Gastrocnemius medialis (tissue), 4 donors: Measurements from ENCODE around the gene ADAMTS15. TPM values are rescaled to one million over a fixed set of nuclear protein-coding genes. Genes with fewer than 3 reads are reported as not detected.
A peak's percentile ranks its signal among the peaks of the same experiment; 100 is the strongest.

Experiments
- ATAC-seq, 2 donors: fragments of 150-250 bp; one replicate each; pipeline ENCODE4 v1.9.1; 2016
- DNase-seq, 2 donors: peaks; one replicate each; pipeline ENCODE4 v3.0.0-alpha.2; 2019
- H3K27ac ChIP-seq, 4 donors: fragments of 200-600 bp; sonication (generic); 1 replicate in 1 of 4; 2 replicates in 3 of 4; pipeline ENCODE4 v1.5.1; 2016 to 2018; ENCODE audit warnings: mild to moderate bottlenecking in 2 of 4, moderate library complexity in 1 of 4
- H3K27me3 ChIP-seq, 3 donors: fragments of 200-600 bp; sonication (generic) in 2 of 3; 1 replicate in 1 of 3; 2 replicates in 2 of 3; pipeline versions ENCODE4 v1.5.1 to v1.6.0; 2016 to 2019; ENCODE audit warnings: mild to moderate bottlenecking in 1 of 3, moderate library complexity in 1 of 3
- H3K36me3 ChIP-seq, 2 donors: fragments of 200-600 bp; sonication (generic) in 1 of 2; one replicate each; pipeline ENCODE4 v1.5.1; 2017 to 2018
- H3K4me1 ChIP-seq, 2 donors: fragments of 200-600 bp; sonication (generic) in 1 of 2; one replicate each; pipeline ENCODE4 v1.5.1; 2016 to 2017; ENCODE audit warnings: mild to moderate bottlenecking in 2 of 2
- H3K4me3 ChIP-seq, 4 donors: fragments of 200-600 bp; sonication (generic) in 3 of 4; 1 replicate in 1 of 4; 2 replicates in 3 of 4; pipeline ENCODE4 v1.5.1; 2016 to 2019; ENCODE audit warnings: mild to moderate bottlenecking in 2 of 4
- H3K9me3 ChIP-seq, 3 donors: fragments of 200-600 bp; sonication (generic) in 2 of 3; 1 replicate in 1 of 3; 2 replicates in 2 of 3; pipeline ENCODE4 v1.5.1; 2016 to 2019
- POLR2A ChIP-seq, 2 donors: fragments of 450-650 bp; IDR thresholded peaks; one replicate each; pipeline ENCODE4 v1.6.1; 2017; ENCODE audit warnings: antibody characterized with exemption in 2 of 2, mild to moderate bottlenecking in 2 of 2, moderate library complexity in 2 of 2
- in situ Hi-C, 4 donors: fragments of 200-750 bp; cut with MboI; loops; one replicate each; pipeline versions ENCODE4 v1.15.0 to v1.8.0; 2017; ENCODE audit warnings: low sequenced_read_pairs in 4 of 4
- intact Hi-C: fragments of 100-400 bp; cut with DNase I; formaldehyde crosslinking; loops from one replicate; pipeline ENCODE4 v1.15.1; 2023; ENCODE audit warnings: low total_unique reads
- total RNA-seq, 4 donors: library from RNA; depleted of rRNA; stranded (reverse); fragments of >200 nt; gene quantifications; one replicate each; pipeline versions ENCODE4 v1.1.0 to v1.2.3, GENCODE V29; 2016
- TF ChIP-seq, protein P1 (sequence below), 5 experiments: fragments of 450-650 bp in 3 of 5; fragments of 200-600 bp in 2 of 5; sonication (generic) in 2 of 5; IDR thresholded peaks in 4 of 5; conservative IDR thresholded peaks in 1 of 5; 1 replicate in 4 of 5; 2 replicates in 1 of 5; pipeline ENCODE4 v1.5.1; 2016 to 2019; ENCODE audit warnings: antibody characterized with exemption in 5 of 5, mild to moderate bottlenecking in 3 of 5, moderate library complexity in 3 of 5

The ADAMTS15 gene
- total RNA-seq, 4 donors from 2014 or later, result 1.2 to 3.4 (median 1.9) TPM

DNA sequence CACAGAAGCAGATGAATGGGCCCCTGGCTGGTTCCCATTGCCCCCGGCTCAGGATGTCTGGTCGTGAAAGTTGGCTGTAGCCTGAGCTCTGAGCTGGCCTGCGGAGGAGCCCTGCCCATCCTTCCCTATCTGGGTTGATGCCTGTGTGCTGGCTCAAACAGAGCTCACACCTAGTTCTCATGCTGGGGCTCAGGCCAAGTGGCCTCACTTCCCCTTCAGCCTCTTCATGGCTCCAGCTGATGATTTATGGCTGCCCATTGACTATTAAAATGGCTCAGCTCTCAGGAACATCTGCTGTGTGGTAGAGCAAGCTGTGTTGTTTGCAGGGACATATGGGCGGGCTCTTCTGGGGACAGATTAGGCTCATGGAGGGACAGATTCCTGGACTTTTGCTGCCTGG is 64.7 kb downstream of the ADAMTS15 start:
- Histone ChIP-seq H3K36me3 (no peaks in the 10 kb centered on the region), H3K4me1 (peaks cover 41 to 46% of the 10 kb centered on the region in 2 donors), H3K27me3 (no peaks in the 10 kb centered on the region), H3K27ac (peak overlapping the region; percentile 61 to 86 (median 81)), H3K9me3 (no peaks in the 10 kb centered on the region), H3K4me3 (no peak overlapping the region)
- ATAC-seq (peak; percentile 78 to 82), DNase-seq (peak; percentile 90 to 94)
- in situ Hi-C loops, result no loop called here
- TF ChIP-seq, protein P1, sequence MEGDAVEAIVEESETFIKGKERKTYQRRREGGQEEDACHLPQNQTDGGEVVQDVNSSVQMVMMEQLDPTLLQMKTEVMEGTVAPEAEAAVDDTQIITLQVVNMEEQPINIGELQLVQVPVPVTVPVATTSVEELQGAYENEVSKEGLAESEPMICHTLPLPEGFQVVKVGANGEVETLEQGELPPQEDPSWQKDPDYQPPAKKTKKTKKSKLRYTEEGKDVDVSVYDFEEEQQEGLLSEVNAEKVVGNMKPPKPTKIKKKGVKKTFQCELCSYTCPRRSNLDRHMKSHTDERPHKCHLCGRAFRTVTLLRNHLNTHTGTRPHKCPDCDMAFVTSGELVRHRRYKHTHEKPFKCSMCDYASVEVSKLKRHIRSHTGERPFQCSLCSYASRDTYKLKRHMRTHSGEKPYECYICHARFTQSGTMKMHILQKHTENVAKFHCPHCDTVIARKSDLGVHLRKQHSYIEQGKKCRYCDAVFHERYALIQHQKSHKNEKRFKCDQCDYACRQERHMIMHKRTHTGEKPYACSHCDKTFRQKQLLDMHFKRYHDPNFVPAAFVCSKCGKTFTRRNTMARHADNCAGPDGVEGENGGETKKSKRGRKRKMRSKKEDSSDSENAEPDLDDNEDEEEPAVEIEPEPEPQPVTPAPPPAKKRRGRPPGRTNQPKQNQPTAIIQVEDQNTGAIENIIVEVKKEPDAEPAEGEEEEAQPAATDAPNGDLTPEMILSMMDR (IDR thresholded peaks at IDR 0.05 in 4 of 5, conservative IDR thresholded peaks at IDR 0.05 in 1 of 5), result no peak
- no peak for TF ChIP-seq POLR2A (IDR thresholded peaks at IDR 0.05)
- intact Hi-C loops, result loop anchor here (5.0 kb wide), 2 partner anchors 349 to 404 kb away; partner anchors contain the start of gene SNX19

GRCh38 chr11:130514316-130514715 is 65.9 kb downstream of the ADAMTS15 start:
- H3K9me3 ChIP-seq, result no peaks in the 10 kb centered on the region
- peak overlapping the region; percentile 61 to 86 (median 81) for H3K27ac ChIP-seq
- in situ Hi-C loops, result no loop called here
- TF ChIP-seq, protein P1 (IDR thresholded peaks at IDR 0.05 in 4 of 5, conservative IDR thresholded peaks at IDR 0.05 in 1 of 5), result no peak
- no peak for TF ChIP-seq POLR2A (IDR thresholded peaks at IDR 0.05)
- no peak overlapping the region for H3K4me3 ChIP-seq
- no peaks in the 10 kb centered on the region for H3K36me3 ChIP-seq
- intact Hi-C loops, result loop anchor here (2.0 to 5.0 kb wide), 3 partner anchors 138 to 403 kb away; partner anchors contain the start of gene SNX19
- ATAC-seq (no peak), DNase-seq (no peak)
- no peaks in the 10 kb centered on the region for H3K27me3 ChIP-seq
- H3K4me1 ChIP-seq, result peaks cover 41 to 46% of the 10 kb centered on the region in 2 donors

- no peak overlapping the region for H3K4me3 ChIP-seq
- TF ChIP-seq, protein P1 (IDR thresholded peaks at IDR 0.05 in 4 of 5, conservative IDR thresholded peaks at IDR 0.05 in 1 of 5), result no peak
- no peak for TF ChIP-seq POLR2A (IDR thresholded peaks at IDR 0.05)
- intact Hi-C loops, result loop anchor here (2.0 to 5.0 kb wide), 3 partner anchors 138 to 402 kb away; partner anchors contain the start of gene SNX19
- DNase-seq (peak; percentile 85 to 92), ATAC-seq (peak; percentile 76 to 77)
- H3K4me1 ChIP-seq, result peaks cover 41 to 46% of the 10 kb centered on the region in 2 donors
- no peaks in the 10 kb centered on the region for H3K36me3 ChIP-seq
- peak overlapping the region; percentile 61 to 86 (median 81) for H3K27ac ChIP-seq
- H3K27me3 ChIP-seq, result no peaks in the 10 kb centered on the region
- in situ Hi-C loops, result no loop called here
- H3K9me3 ChIP-seq, result no peaks in the 10 kb centered on the region
These were observed 66.4 kb downstream of the ADAMTS15 start for GRCh38 chr11:130514851-130515250.

- Histone ChIP-seq H3K27me3 (no peaks in the 10 kb centered on the region), H3K9me3 (no peaks in the 10 kb centered on the region), H3K27ac (peak overlapping the region in 3 of 4 donors; percentile 61 to 86 (median 82)), H3K36me3 (no peaks in the 10 kb centered on the region), H3K4me1 (peaks cover 42 to 46% of the 10 kb centered on the region in 2 donors), H3K4me3 (no peak overlapping the region)
- in situ Hi-C loops (no loop called here), intact Hi-C loops (loop anchor here (2.0 kb wide), 1 partner anchor 137 kb away; no protein-coding TSS in a partner anchor)
- DNase-seq, result no peak
- no peak for ATAC-seq
- TF ChIP-seq POLR2A (IDR thresholded peaks at IDR 0.05), result no peak
- TF ChIP-seq, protein P1 (IDR thresholded peaks at IDR 0.05 in 4 of 5, conservative IDR thresholded peaks at IDR 0.05 in 1 of 5), result no peak
These were observed 67.5 kb downstream of the ADAMTS15 start for GRCh38 chr11:130515829-130516553.
